IMR-90 (cell line): Measurements from ENCODE around the gene ATF5.

Experiments
- CEBPB ChIP-seq: IDR thresholded peaks from 2 replicates; pipeline ENCODE4 v1.6.1; 2012; ENCODE audit warnings: low read depth, low read length, improper control_type of control experiment
- CHD1 ChIP-seq: IDR thresholded peaks from 2 replicates; pipeline ENCODE4 v1.6.1; 2012; ENCODE audit warnings: low read depth, low read length, improper control_type of control experiment
- FOS ChIP-seq: fragments of 150-350 bp; IDR thresholded peaks from 2 replicates; pipeline ENCODE4 v1.6.1; 2016; ENCODE audit warnings: low read depth, low read length
- MAZ ChIP-seq: IDR thresholded peaks from 2 replicates; pipeline ENCODE4 v1.6.1; 2012; ENCODE audit warnings: low read depth, mild to moderate bottlenecking, low read length, improper control_type of control experiment, moderate library complexity, borderline replicate concordance
- MXI1 ChIP-seq: IDR thresholded peaks from 2 replicates; pipeline ENCODE4 v1.6.1; 2012; ENCODE audit warnings: low read depth, mild to moderate bottlenecking, low read length, moderate library complexity, borderline replicate concordance
- NFE2L2 ChIP-seq: fragments of 150-350 bp; IDR thresholded peaks from 2 replicates; pipeline ENCODE4 v1.6.1; 2016; ENCODE audit warnings: low read depth, mild to moderate bottlenecking, low read length
- POLR2A ChIP-seq: IDR thresholded peaks from 2 replicates; pipeline ENCODE4 v1.6.1; 2012; ENCODE audit warnings: mild to moderate bottlenecking, low read depth, low read length
- RAD21 ChIP-seq: IDR thresholded peaks from 2 replicates; pipeline ENCODE4 v1.6.1; 2012; ENCODE audit warnings: low read length, improper control_type of control experiment
- RCOR1 ChIP-seq: IDR thresholded peaks from 2 replicates; pipeline ENCODE4 v1.6.1; 2012; ENCODE audit warnings: mild to moderate bottlenecking, low read length, improper control_type of control experiment; ENCODE audit not compliant: insufficient replicate concordance
- RFX5 ChIP-seq: IDR thresholded peaks from 2 replicates; pipeline ENCODE4 v1.8.0; 2012; ENCODE audit warnings: low read depth, mild to moderate bottlenecking, low read length, moderate library complexity
- SMC3 ChIP-seq: fragments of 150-350 bp; IDR thresholded peaks from 2 replicates; pipeline ENCODE4 v1.6.1; 2016; ENCODE audit warnings: low read depth, mild to moderate bottlenecking, antibody characterized with exemption, low read length, moderate library complexity
- TF ChIP-seq, protein P1 (sequence below): conservative IDR thresholded peaks from 2 replicates; pipeline ENCODE4 v1.5.1; 2012; ENCODE audit warnings: mild to moderate bottlenecking, low read depth, low read length, improper control_type of control experiment
- TF ChIP-seq, protein P2 (sequence below): fragments of 150-350 bp; IDR thresholded peaks from 2 replicates; pipeline ENCODE4 v1.6.1; 2017; ENCODE audit warnings: mild to moderate bottlenecking, antibody characterized with exemption, low read length, low read depth

DNA sequence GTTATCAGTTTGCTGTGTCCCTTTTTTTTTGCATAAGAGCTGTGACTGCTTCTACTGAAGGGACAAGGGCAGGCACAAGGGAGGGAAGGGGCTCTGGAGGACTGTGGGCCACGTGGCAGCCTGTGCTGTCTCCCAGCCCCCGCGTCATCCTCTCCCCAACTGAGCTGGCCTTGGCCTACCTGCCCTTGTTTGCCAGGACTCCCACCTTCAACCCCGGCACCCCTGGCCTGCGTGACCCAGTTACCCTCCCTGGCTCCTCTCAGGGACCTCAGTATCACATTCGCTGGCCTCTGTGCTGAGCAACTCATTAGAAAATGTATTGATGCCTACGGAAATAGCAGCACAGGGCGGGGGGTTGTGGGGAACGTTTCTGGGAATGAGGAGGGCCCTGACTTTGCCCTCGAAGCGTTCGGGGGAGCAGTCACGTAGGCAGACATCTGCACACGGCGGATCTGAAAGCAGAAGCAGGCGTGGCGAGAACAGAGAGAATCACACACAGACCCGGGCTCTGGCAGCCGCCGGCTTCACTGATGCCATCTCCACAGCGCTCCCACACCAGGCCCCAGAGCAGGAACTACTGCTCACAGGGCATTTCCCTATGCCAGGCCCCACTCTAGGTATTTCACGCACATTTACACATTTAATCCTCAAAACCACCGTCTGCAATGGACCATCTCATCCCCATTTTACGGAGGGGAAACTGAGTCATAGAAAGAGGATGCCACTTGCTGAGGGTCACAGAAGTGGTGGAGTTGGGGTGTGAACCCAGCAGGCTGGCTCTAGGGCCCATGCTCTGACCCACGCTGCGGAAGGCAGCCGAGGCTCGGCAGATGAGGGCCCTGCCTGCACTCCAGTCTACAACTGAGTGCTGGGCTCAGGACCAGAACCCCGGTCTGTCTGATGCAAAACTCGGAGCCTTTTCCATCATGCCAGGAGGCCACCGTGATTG lies 5.7 kb upstream of the ATF5 start:
- TF ChIP-seq POLR2A: no peak
- no peak for TF ChIP-seq MXI1
- no peak for TF ChIP-seq FOS
- TF ChIP-seq, protein P1, sequence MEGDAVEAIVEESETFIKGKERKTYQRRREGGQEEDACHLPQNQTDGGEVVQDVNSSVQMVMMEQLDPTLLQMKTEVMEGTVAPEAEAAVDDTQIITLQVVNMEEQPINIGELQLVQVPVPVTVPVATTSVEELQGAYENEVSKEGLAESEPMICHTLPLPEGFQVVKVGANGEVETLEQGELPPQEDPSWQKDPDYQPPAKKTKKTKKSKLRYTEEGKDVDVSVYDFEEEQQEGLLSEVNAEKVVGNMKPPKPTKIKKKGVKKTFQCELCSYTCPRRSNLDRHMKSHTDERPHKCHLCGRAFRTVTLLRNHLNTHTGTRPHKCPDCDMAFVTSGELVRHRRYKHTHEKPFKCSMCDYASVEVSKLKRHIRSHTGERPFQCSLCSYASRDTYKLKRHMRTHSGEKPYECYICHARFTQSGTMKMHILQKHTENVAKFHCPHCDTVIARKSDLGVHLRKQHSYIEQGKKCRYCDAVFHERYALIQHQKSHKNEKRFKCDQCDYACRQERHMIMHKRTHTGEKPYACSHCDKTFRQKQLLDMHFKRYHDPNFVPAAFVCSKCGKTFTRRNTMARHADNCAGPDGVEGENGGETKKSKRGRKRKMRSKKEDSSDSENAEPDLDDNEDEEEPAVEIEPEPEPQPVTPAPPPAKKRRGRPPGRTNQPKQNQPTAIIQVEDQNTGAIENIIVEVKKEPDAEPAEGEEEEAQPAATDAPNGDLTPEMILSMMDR: no peak
- TF ChIP-seq, protein P2, sequence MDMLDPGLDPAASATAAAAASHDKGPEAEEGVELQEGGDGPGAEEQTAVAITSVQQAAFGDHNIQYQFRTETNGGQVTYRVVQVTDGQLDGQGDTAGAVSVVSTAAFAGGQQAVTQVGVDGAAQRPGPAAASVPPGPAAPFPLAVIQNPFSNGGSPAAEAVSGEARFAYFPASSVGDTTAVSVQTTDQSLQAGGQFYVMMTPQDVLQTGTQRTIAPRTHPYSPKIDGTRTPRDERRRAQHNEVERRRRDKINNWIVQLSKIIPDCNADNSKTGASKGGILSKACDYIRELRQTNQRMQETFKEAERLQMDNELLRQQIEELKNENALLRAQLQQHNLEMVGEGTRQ: no peak
- TF ChIP-seq RAD21: no peak
- no peak for TF ChIP-seq RCOR1
- TF ChIP-seq SMC3: no peak
- TF ChIP-seq NFE2L2: no peak
- TF ChIP-seq CEBPB: no peak
- no peak for TF ChIP-seq RFX5
- no peak for TF ChIP-seq MAZ
- no peak for TF ChIP-seq CHD1
